ENCODE data around the gene CLK2.

Gene CLK2

DNA sequence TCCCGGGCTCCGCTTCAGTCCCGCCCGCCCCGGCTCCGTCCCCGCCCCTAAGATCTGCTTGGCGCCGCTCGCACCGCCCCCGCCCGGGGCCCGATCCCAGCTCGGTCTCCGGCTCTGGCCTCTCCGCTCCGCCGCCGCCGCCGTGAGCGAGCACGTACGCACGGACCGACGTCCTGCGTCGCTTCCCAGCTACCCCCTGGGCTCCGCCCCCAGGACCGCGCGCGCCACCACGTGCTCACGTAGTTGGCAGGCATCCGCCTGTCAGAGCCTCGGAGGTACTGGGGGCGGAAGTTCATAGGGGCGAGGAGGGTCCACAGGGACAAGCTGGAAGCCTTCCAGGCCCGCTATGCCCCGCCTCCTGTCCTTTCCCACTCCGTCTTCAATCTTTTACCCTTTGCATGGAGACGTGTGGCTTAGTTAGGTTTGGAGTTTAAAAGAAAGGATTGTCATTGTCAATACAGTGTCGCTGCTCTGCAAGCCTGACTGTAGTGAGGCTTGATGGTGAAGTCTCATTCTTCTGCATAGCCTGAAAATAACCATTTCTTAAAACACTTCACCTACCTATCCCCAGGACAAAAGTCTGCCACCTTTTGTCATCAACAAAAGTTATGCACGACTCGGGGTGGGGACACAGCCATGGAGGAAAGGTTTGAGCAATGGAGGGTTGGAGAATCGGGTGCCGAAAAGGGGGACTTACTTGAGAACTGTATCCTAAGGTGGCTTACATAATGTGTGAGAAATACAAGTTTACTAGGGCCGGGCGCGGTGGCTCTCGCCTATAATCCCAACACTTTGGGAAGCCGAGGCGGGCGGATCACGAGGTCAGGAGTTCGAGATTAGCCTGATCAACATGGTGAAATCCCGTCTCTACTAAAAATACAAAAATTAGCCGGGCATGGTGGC is at the start of gene CLK2:
CLK2 (minus strand) TSS at position 162 of the 903 bp plus-strand sequence. CDS start 2,527 bp downstream, outside the sequence.
- DNase-seq (ENCODE audit: low read depth in 2 of 2): peak; percentile 88 to 90

DNA sequence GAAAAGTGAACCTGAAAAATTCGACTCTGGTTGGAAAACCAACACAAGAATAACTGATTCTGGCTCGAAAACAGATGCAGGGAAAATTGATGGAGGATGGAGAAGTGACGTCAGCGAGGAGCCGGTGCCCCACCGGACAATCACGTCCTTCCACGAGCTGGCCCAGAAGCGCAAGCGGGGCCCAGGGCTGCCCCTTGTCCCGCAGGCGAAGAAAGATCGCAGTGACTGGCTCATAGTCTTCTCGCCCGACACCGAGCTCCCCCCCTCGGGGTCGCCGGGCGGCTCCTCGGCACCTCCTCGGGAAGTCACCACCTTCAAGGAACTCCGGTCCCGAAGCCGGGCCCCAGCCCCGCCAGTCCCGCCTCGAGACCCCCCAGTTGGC is 49.3 kb upstream of the CLK2 start:
- DNase-seq (ENCODE audit: low read depth in 2 of 2): no peak

DNA sequence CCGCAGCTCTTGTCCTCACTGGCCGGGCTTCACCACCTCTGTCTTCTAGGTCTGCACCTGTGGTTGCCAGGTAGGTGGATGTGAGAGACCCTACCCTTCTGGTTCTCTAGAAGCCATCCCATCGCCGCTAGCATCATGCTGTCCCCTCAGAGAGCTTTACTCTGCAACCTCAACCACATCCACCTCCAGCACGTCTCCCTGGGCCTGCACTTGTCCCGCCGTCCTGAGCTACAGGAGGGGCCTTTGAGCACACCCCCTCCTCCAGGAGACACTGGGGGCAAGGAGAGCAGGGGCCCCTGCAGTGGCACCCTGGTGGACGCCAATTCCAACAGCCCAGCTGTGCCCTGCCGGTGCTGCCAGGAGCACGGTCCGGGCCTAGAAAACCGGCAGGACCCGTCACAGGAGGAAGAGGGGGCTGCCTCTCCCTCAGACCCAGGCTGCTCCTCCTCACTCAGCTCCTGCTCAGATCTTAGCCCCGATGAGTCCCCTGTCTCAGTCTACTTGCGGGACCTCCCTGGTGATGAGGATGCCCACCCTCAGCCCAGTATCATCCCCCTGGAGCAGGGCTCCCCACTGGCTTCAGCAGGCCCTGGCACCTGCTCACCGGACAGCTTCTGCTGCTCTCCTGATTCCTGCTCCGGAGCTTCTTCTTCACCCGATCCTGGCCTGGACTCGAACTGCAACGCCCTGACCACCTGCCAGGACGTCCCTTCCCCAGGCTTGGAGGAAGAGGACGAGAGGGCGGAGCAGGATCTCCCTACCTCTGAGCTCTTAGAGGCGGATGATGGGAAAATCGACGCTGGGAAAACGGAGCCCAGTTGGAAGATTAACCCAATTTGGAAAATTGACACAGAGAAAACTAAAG is 48.6 kb upstream of the CLK2 start:
- DNase-seq (ENCODE audit: low read depth in 2 of 2): no peak

DNA sequence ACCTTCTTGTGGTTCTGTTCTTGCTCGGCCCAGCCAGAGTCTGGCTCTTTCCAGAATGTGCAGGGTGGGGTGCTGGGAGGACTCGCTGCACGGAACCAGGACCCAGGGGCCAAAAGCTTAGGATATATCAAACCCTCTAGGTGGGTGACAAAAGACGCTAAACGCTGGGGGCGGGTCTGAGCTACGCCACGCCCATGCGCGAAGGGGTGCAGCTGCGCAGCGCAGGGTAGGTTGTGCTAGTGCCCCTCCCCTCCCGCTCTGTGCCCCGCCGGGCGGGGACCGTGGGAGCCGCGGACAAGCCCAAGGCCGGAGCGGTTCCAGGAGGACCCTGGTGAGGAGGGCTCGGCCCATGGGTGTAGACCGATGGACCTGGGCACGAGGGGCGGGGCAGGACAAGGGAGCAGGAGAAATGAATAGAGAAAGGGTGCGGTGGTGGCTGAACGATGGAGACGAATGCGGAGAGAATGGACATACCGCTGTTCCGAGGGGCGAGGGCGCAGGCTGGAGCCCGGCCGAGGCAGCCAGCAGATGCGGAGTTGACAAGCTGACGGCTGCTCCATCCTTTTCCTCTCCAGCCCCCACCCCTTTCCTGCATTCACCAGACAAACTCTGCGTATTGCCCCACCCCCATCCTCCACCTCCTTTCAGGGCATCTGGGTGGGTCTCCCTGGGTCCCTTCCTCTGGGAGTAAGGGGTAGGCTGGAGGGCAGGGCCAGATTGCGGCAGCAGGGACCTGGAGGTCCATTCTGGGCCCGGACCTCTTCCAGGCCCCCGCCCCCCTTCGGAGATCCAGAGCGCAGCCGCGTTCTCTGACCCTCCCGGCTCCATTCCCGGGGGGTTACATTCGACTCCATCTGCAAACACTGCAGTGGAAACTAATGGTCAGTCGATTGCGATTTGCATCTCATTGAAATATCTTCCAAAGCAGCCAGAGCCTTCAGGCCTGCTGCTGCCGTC is 47.6 kb upstream of the CLK2 start, which contains the start of gene RUSC1:
RUSC1 (plus strand) TSS at position 234 of the 957 bp plus-strand sequence. CDS start 880 bp downstream, outside the sequence.
- peak; percentile 49 to 52 for DNase-seq (ENCODE audit: low read depth in 2 of 2)

DNA sequence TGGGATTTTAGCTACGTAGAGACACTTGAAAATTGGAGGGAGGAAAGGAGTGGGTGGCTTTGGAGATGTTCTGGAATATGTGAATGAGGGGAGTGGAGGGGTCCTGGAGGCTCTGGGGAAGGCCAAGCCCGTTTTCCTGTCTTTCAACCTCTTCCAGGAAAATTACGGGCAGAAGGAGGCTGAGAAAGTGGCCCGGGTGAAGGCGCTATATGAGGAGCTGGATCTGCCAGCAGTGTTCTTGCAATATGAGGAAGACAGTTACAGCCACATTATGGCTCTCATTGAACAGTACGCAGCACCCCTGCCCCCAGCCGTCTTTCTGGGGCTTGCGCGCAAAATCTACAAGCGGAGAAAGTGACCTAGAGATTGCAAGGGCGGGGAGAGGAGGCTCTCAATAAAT is 46.9 kb upstream of the CLK2 start:
- no peak for DNase-seq (ENCODE audit: low read depth in 2 of 2)

DNA sequence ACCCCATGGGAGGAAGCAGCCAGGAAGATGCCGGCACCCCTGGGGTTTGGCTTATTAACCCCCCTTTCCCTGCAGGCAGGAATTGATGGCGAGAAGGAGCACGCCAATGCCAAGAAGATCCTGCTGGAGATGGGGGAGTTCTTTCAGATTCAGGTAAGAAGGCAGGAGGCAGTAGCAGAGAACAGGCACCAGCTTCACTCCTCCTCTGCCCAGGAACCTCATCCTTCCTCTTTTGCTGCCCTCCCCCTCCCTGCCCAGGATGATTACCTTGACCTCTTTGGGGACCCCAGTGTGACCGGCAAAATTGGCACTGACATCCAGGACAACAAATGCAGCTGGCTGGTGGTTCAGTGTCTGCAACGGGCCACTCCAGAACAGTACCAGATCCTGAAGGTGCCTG is 46.2 kb upstream of the CLK2 start:
- no peak for DNase-seq (ENCODE audit: low read depth in 2 of 2)

DNA sequence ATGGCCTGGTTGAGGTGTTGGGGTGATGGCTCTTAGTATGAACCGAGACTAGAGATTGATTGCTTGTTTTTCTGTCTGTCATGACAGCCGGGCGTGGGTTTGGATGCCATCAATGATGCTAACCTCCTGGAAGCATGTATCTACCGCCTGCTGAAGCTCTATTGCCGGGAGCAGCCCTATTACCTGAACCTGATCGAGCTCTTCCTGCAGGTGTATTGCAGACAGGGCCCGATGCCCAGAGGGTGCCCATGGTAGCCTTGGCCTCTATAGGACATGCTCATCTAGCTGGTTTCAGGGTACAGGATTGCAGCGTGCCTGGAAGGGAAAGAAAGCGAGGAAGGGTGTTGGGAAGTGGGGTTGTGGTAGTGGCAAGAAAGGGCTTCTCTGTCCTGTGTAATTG is 44.8 kb upstream of the CLK2 start:
- no peak for DNase-seq (ENCODE audit: low read depth in 2 of 2)

DNA sequence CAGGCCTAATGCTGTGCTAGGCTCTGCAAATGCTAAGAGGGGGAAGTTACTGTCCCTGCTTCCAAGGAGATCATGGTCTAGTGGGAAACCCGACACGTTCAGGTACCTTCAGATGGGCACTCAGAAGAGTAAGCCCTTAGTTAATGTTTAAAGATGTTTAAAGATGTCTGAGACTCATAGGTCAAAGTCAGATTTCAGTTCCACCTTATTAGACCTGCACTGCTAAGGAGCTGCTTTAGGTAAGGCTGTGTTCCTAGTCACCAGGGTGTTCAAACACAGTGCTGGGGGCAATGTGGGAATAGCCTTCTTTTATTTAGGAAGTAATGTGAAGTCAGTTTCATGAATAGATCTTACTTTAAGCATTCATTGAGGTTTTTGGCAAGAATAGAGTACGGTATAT is 43.6 kb upstream of the CLK2 start:
- DNase-seq (ENCODE audit: low read depth in 2 of 2): no peak

DNA sequence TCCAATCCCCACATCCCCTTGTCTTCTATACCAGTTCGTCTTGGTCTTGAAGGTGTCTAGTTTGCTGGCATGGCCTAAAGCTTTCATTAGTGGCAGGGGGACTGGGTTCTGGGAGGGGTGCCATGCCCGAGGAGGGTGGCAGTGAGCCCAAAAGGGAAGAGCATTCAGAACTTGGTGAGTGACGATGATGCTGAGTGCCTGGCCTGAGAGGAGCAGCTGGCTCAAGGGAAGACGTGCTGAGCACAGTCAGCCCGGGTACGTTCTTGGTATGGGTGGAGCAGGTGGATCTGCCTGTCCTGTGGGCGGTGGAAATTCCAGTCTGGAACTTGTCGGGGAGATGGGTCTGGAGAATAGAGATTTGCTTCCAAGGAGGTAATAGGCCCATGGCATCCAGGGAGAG is 40.0 kb upstream of the CLK2 start:
- DNase-seq (ENCODE audit: low read depth in 2 of 2): no peak

DNA sequence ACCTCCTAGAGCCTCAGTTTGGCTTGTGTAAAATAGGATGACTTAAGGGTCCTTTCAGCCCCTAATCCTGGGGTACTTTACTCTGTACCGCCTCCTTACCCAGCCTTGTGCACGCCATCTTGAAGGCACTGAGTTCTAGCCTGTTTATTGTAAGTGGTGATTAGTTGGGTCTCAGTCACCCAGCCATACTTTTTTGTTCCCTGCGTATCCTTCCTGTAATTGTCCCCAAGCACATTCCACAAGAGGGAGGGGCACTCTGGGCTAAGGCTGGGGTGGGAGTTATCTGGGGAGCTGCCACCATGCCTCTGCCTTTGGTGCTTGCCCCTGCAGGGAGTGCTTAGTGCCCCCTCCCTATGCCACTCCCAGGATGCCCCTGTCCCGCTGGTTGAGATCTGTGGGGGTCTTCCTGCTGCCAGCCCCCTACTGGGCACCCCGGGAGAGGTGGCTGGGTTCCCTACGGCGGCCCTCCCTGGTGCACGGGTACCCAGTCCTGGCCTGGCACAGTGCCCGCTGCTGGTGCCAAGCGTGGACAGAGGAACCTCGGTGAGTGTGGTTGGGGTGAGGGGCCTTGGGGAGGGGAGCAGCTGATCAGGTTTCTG is 36.2 kb upstream of the CLK2 start:
- no peak for DNase-seq (ENCODE audit: low read depth in 2 of 2)

DNA sequence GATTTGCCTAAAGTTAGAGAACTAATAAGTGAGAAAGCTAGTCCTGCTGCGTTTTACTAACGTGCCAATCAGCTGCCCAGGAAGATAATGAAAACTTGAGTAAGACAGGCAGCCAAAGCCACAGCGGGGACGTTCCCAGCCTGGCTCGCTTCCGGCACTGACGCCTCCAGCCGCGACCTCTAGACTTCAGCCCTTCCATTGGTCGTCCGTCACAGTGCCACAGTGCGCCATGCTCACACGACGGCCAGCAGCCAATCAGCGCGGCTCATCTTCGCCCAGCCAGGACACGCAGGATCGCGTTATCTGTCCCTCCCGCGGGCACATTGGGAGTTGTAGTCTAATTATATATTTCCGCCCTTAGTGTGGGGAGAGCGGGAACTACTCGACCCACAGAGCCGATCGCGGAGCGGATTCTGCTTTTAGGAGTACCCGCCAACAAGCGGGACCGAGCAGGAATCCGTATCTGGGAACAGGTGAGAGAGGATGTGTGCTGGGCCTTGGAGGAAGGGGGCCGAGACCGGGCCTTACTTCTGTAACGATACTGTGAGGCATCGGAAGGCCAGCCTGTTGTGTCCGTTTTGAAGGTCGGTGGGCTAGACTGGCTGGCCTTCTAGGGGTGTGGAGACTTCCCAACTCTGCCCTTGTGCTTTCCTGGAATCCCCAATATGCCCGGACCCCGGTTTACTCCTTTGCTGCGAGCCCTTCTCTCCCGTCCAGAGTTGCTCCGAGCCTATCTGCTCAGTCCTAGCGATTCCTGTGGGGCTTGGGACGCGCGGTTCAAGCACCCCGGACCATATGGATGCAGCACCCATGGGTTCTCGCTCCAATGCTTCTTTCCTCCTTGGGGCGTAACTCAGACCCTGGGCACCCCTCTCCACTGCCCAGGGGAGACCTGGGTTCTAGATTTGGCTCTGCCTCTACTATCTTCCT is 35.5 kb upstream of the CLK2 start, which contains the start of gene FDPS:
FDPS (plus strand) TSS at position 374 of the 930 bp plus-strand sequence. CDS start 924 bp downstream, outside the sequence.
- peak; percentile 88 to 93 for DNase-seq (ENCODE audit: low read depth in 2 of 2)

DNA sequence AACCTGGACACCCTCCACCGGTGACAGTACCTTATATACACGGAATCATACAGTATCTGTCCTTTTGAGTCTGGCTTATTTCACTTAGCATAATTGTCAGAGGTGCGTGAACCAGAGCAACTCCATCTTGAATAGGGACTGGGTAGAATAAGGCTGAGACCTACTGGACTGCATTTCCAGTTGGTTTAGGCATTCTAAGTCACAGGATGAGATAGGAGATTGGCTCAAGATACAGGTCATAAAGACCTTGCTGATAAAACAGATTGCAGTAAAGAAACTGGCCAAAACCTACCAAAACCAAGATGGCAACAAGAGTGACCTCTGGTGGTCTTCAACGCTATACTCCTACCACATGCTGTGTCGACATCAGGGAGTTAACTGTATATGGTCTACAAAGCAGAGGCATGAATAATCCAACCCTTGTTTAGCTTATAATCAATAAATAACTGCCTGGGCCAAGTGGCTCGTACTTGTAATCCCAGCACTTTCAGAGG is 34.0 kb upstream of the CLK2 start:
- DNase-seq (ENCODE audit: low read depth in 2 of 2): no peak

DNA sequence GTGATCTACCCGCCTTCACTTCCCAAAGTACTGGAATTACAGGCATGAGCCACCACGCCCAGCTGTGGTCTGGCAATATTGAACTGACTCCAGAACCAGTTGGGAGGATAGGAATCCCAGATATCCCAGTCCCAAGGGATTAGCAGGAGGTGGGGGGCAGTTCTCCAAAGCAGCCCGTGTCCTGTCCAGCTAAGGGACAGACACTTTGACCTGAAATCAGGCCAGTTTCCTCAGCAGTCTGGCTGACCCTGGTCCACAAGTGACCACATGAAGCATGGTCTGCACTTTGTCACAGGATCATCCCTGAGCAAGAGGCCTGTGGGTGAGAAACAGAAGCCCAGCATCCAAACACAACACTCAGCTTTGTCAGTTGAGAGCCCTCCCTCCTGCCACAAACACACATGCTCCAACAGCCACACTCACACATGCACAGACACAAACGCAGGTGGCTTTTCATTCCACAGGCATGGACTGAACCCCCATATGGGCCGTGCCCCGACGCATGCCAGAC is 32.6 kb upstream of the CLK2 start:
- DNase-seq (ENCODE audit: low read depth in 2 of 2): no peak

DNA sequence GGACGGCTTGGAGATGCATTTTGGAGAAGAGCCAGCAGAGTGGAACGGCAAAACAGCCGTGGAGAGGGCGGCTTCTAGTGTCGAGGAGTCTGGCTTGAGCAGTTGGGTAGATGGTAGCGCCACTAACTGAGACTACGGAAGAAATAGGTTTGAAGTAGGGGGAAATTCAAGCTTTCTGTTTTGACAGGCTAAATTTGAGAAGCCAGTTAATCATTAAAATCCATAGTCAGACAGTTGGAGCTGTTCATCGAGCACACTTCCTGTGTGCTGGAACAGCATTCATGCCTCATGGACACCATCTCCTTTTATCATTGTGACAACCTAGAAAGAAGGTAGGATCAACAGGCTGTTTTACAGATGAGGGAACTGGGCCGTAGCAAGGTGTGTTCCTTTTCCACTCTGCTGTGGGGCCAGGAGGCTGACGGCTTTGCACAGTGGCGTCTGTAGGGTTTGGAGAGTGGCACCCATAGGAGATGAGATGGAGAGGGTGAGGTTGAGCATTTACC is 31.3 kb upstream of the CLK2 start:
- no peak for DNase-seq (ENCODE audit: low read depth in 2 of 2)

DNA sequence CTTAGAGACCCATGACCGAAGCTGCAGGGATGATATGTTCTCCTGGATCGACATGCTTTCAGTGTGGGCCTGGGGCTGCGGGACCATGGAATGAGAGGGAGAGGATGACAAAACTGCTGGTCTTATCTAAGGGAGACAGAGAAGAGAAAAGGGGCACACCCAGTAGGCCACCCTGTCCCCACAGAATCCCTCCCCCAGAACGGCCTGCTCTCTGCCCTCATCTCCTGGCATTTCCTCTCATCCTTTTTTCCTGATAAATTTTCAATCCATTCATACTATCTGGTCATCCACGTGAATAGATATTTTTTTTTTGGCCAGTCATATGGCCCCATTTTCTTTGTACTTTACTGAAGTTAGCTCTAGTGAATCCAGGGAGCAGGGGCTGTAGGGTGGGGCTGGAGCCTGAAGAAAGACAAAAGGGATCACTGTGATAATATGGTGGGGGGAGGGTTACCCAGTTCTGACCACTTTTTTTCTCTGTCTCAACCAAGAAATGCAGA is 28.1 kb upstream of the CLK2 start, which contains the start of gene PKLR:
PKLR (minus strand) TSS at position 97 of the 500 bp plus-strand sequence; CDS start at position 54, 43 bp downstream.
- no peak for DNase-seq (ENCODE audit: low read depth in 2 of 2)

DNA sequence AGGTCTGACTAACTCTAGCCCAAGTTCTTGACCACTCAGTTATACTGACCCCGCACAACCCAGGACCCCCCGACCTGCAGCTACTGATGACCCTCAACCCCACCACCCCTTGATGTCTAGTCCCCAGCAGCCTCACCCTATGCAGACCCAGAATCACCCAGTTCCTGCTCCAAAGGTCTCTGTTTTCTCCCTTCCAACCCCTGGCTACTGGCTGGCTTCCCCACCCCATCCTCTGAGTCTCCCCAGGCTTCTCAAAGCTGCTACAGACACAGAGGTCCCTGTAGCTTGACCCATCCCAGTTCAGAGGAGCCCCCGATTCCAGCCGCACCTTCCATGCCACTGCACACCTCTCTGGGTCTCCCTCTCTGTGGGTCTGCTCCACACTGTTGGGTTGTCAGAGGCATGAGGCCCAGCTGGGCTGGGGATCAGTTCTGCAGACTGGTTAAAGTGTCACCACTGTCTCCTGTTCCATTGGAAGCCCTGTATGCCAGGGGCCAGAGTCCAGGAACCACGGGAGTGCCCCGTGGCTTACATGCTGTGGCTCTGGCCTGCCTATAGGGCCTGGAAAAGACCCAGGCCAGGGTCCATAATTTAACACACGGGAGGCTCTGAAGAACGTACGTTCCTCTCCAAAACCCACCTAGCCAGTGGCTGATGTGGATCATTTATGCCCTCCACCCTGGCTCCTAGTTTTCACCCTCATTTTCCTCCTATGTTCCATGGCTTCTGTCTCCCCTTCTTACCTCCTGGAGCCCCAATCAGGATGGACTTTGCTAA is 27.4 kb upstream of the CLK2 start:
- no peak for DNase-seq (ENCODE audit: low read depth in 2 of 2)

DNA sequence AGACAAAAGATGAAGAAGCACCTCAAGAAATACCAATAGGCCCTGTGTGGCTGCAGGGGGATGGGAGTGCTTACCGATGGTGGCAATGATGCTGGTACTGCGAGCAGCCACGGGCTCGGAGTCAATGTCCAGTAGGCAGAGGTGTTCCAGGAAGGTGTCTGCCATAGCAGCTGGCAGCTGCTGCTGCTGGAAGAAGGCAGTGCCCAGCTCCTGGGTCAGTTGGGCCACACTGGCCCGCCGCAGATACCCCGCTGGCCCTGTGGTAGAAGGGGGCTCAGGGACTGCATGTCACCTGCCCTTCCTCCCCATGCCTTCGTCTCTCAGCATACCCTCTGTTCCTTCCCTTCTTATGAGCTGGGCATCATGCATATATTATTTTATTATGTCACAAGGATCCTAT is 26.7 kb upstream of the CLK2 start:
- no peak for DNase-seq (ENCODE audit: low read depth in 2 of 2)

DNA sequence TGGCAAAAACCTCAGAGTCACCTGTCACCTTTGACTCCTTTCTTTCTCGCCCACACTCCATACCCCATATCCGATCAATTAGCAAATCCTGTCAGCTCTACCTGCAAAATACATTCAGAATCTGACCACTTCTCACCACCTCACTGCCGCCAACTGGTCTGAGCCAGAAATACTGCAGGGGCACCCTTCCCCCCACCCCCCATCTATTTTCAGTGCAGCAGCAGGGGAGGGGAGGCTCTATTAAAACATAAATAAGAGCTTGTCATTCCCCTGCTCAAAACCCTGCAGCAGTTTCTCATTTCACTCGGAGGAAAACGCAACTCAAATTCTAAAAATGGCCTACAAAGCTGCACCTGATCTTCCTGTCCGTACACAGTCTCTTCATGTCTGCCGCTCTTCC is 24.1 kb upstream of the CLK2 start:
- DNase-seq (ENCODE audit: low read depth in 2 of 2): no peak
